CD14-positive monocyte (primary cell): ENCODE data around the gene RABGAP1. TPM values are rescaled to one million over a fixed set of nuclear protein-coding genes. Genes with fewer than 3 reads are reported as not detected.

ENCODE experiments used
- DNase-seq, 3 donors: peaks; one replicate each; pipeline ENCODE4 v3.0.0-alpha.2; 2011 to 2022
- H2AFZ ChIP-seq: 2 replicates; pipeline ENCODE4 v1.6.0; 2012; ENCODE audit warnings: mild to moderate bottlenecking, low read depth, low read length, inconsistent platforms; ENCODE audit not compliant: insufficient read depth, poor library complexity, severe bottlenecking
- H3K27ac ChIP-seq, 2 donors: 1 replicate in 1 of 2; 2 replicates in 1 of 2; pipeline ENCODE4 v1.5.1; 2012 to 2013; ENCODE audit warnings: low read length in 2 of 2, control low read depth in 1 of 2, inconsistent platforms in 1 of 2, low read depth in 1 of 2, mild to moderate bottlenecking in 1 of 2
- H3K27me3 ChIP-seq, 2 donors: one replicate each; pipeline versions ENCODE4 v1.6.0 to v1.6.1; 2011 to 2013; ENCODE audit warnings: low read length in 2 of 2; ENCODE audit not compliant: control insufficient read depth in 2 of 2, insufficient read depth in 2 of 2
- H3K36me3 ChIP-seq, 2 donors: replicated peaks in 1 of 2; 1 replicate in 1 of 2; 2 replicates in 1 of 2; pipeline versions ENCODE4 v1.5.1 to v1.6.1; 2012 to 2013; ENCODE audit warnings: low read length in 2 of 2, control low read depth in 1 of 2, inconsistent platforms in 1 of 2, mild to moderate bottlenecking in 1 of 2; ENCODE audit not compliant: insufficient read depth in 2 of 2, control insufficient read depth in 1 of 2
- H3K4me1 ChIP-seq, 2 donors: 1 replicate in 1 of 2; 2 replicates in 1 of 2; pipeline versions ENCODE4 v1.5.1 to v1.6.1; 2012 to 2013; ENCODE audit warnings: low read length in 2 of 2, control low read depth in 1 of 2, inconsistent platforms in 1 of 2, mild to moderate bottlenecking in 1 of 2, moderate library complexity in 1 of 2; ENCODE audit not compliant: insufficient read depth in 2 of 2, control insufficient read depth in 1 of 2
- H3K4me2 ChIP-seq: replicated peaks from 2 replicates; pipeline ENCODE3; 2012; ENCODE audit warnings: low read length, moderate library complexity, mild to moderate bottlenecking; ENCODE audit not compliant: poor library complexity, severe bottlenecking; ENCODE audit errors: extremely low read depth
- H3K4me3 ChIP-seq, 3 experiments: fragments of 200-600 bp in 1 of 3; sonication (generic) in 1 of 3; replicated peaks in 1 of 3; 1 replicate in 2 of 3; 2 replicates in 1 of 3; pipeline ENCODE4 v1.5.1; 2011 to 2013; ENCODE audit warnings: low read length in 3 of 3, mild to moderate bottlenecking in 3 of 3, control low read depth in 2 of 3, low read depth in 2 of 3, inconsistent platforms in 1 of 3, moderate library complexity in 1 of 3
- H3K79me2 ChIP-seq: 2 replicates; pipeline ENCODE4 v1.6.0; 2012; ENCODE audit warnings: mild to moderate bottlenecking, control low read depth, inconsistent platforms, low read length, moderate library complexity; ENCODE audit not compliant: insufficient read depth
- H3K9ac ChIP-seq: 2 replicates; pipeline ENCODE4 v1.6.0; 2017; ENCODE audit warnings: low read length, mild to moderate bottlenecking; ENCODE audit not compliant: insufficient read depth, poor library complexity, severe bottlenecking
- H3K9me3 ChIP-seq, 2 donors: replicated peaks in 1 of 2; 1 replicate in 1 of 2; 2 replicates in 1 of 2; pipeline versions ENCODE4 v1.5.1 to v1.6.1; 2012 to 2013; ENCODE audit warnings: low read length in 2 of 2, control low read depth in 1 of 2; ENCODE audit not compliant: control insufficient read depth in 1 of 2, insufficient read depth in 1 of 2
- H4K20me1 ChIP-seq: 2 replicates; pipeline ENCODE4 v1.6.0; 2012; ENCODE audit warnings: mild to moderate bottlenecking, low read length, control low read depth, moderate library complexity; ENCODE audit not compliant: insufficient read depth
- H3K27ac Mint-ChIP-seq, 7 donors: one replicate each; pipeline ENCODE4 v1.8.0; 2020; ENCODE audit warnings: mild to moderate bottlenecking in 7 of 7, mixed read lengths in 7 of 7, moderate library complexity in 6 of 7, inconsistent platforms in 2 of 7
- H3K27me3 Mint-ChIP-seq, 3 donors: one replicate each; pipeline ENCODE4 v1.8.0; 2021 to 2022; ENCODE audit warnings: low read depth in 3 of 3, mild to moderate bottlenecking in 3 of 3, mixed read lengths in 3 of 3, moderate library complexity in 3 of 3, inconsistent platforms in 1 of 3
- H3K36me3 Mint-ChIP-seq, 2 donors: one replicate each; pipeline ENCODE4 v1.8.0; 2020; ENCODE audit warnings: mixed read lengths in 2 of 2, inconsistent platforms in 1 of 2, mild to moderate bottlenecking in 1 of 2
- H3K4me1 Mint-ChIP-seq: one replicate; pipeline ENCODE4 v1.8.0; 2020; ENCODE audit warnings: mild to moderate bottlenecking, mixed read lengths
- H3K4me3 Mint-ChIP-seq, 2 donors: one replicate each; pipeline ENCODE4 v1.8.0; 2020; ENCODE audit warnings: mild to moderate bottlenecking in 2 of 2, mixed read lengths in 2 of 2, moderate library complexity in 1 of 2
- H3K9me3 Mint-ChIP-seq, 7 donors: one replicate each; pipeline ENCODE4 v1.8.0; 2020 to 2022; ENCODE audit warnings: mixed read lengths in 7 of 7, mild to moderate bottlenecking in 6 of 7, moderate library complexity in 6 of 7, inconsistent platforms in 2 of 7
- CTCF ChIP-seq: fragments of 200-600 bp; IDR thresholded peaks from one replicate; pipeline ENCODE4 v1.8.0; 2022; ENCODE audit warnings: antibody characterized with exemption, mild to moderate bottlenecking
- WGBS: methylation state at CpG from one replicate; pipeline ENCODE4 v1.1.5; 2013; ENCODE audit warnings: missing lambda C conversion rate; ENCODE audit not compliant: insufficient coverage; 5-methylcytosine and 5-hydroxymethylcytosine counted together
- intact Hi-C, 2 donors: fragments of 100-400 bp; cut with micrococcal nuclease; formaldehyde crosslinking; loops; one replicate each; pipeline versions ENCODE4 v1.15.0 to v1.15.1; 2023
- polyA plus RNA-seq, 3 donors: library from polyadenylated mRNA; depleted of rRNA in 1 of 3; unstranded in 2 of 3; stranded (reverse) in 1 of 3; fragments of 300-500 nt in 2 of 3; fragments of >200 nt in 1 of 3; fragmentation: Illumina TruSeq in 2 of 3; gene quantifications; 1 replicate in 2 of 3; 2 replicates in 1 of 3; pipeline ENCODE4 v1.2.3, GENCODE V29; 2012 to 2021

RABGAP1 gene
- polyA plus RNA-seq, 3 donors = 14.7 to 24.1 (median 19.3) TPM

GRCh38 chr9:122996586-122996985 lies 55.8 kb downstream of the RABGAP1 start:
- Histone ChIP-seq H4K20me1 (no peaks in the 10 kb centered on the region), H3K9ac (no peak overlapping the region), H3K27me3 (no peaks in the 10 kb centered on the region), H3K27ac (no peak overlapping the region), H3K9me3 (no peaks in the 10 kb centered on the region), H3K79me2 (no peaks in the 10 kb centered on the region), H2AFZ (no peak overlapping the region), H3K4me3 (no peak overlapping the region), H3K36me3 (peaks cover 60 to 90% of the 10 kb centered on the region in 2 donors), H3K4me2 (no peak overlapping the region), H3K4me1 (no peaks in the 10 kb centered on the region)
- intact Hi-C loops = loop anchor here in 1 of 2 donors (10.0 kb wide), 1 partner anchor 92 kb away; the partner anchor contains the start of gene RC3H2
- Mint-ChIP-seq H3K27me3 (no peaks in the 10 kb centered on the region), H3K27ac (no peak overlapping the region), H3K4me1 (no peaks in the 10 kb centered on the region), H3K4me3 (no peak overlapping the region), H3K9me3 (no peaks in the 10 kb centered on the region), H3K36me3 (peaks cover 52 to 73% of the 10 kb centered on the region in 2 donors)
- TF ChIP-seq CTCF = no peak
- WGBS = no CpG with 5 or more reads among the region's 1 CpG
- DNase-seq = no peak

- no peak overlapping the region for H3K27ac ChIP-seq
- no peak overlapping the region for H3K4me2 ChIP-seq
- no peak overlapping the region for H2AFZ ChIP-seq
- intact Hi-C loops = loop anchor here in 1 of 2 donors (10.0 kb wide), 1 partner anchor 94 kb away; the partner anchor contains the start of gene RC3H2
- Mint-ChIP-seq H3K27ac (no peak overlapping the region), H3K27me3 (no peaks in the 10 kb centered on the region), H3K4me3 (no peak overlapping the region), H3K9me3 (no peaks in the 10 kb centered on the region), H3K4me1 (peaks cover 3% of the 10 kb centered on the region), H3K36me3 (peaks cover 55 to 76% of the 10 kb centered on the region in 2 donors)
- no peak for DNase-seq
- H3K36me3 ChIP-seq = peaks cover 58 to 88% of the 10 kb centered on the region in 2 donors
- no peak overlapping the region for H3K9ac ChIP-seq
- no peaks in the 10 kb centered on the region for H3K79me2 ChIP-seq
- no peak for TF ChIP-seq CTCF
- no peaks in the 10 kb centered on the region for H3K9me3 ChIP-seq
- WGBS = no CpG with 5 or more reads among the region's 5 CpGs
- no peaks in the 10 kb centered on the region for H3K27me3 ChIP-seq
- H3K4me1 ChIP-seq = no peaks in the 10 kb centered on the region
- no peak overlapping the region for H3K4me3 ChIP-seq
- H4K20me1 ChIP-seq = no peaks in the 10 kb centered on the region
Observed at GRCh38 chr9:122998448-122998847, 57.6 kb downstream of the RABGAP1 start.
